NCI-H1436 treated with DMSO at 0.1 percent for 48 hours (cell line): Measurements from ENCODE around the gene KRT81.
"Not testable (repeated sequence)": the region's sequence is repeated elsewhere in the genome, so short reads cannot be mapped to it uniquely, and the experiment has no call there.

Experiments
- DNase-seq: peaks from one replicate; lab custom pipeline; 2025; lab: John Stamatoyannopoulos, UW

The KRT81 gene

GRCh38 chr12:52296572-52297215 is 5.4 kb upstream of the KRT81 start:
- DNase-seq = no peak

- no peak for DNase-seq
Observed at GRCh38 chr12:52295663-52296062, 4.3 kb upstream of the KRT81 start.

- DNase-seq = no peak
Observed at GRCh38 chr12:52294803-52295202, 3.5 kb upstream of the KRT81 start.

- DNase-seq = no peak
Observed at GRCh38 chr12:52293926-52294325, 2.6 kb upstream of the KRT81 start.

GRCh38 chr12:52290483-52291134 is 725 bp downstream of the KRT81 start:
- not testable (repeated sequence) for DNase-seq

GRCh38 chr12:52287816-52288805 is 3.2 kb downstream of the KRT81 start:
- not testable (repeated sequence) for DNase-seq

GRCh38 chr12:52286857-52287785 is 4.2 kb downstream of the KRT81 start:
- not testable (repeated sequence) for DNase-seq

GRCh38 chr12:52285851-52286530 is 5.3 kb downstream of the KRT81 start:
- DNase-seq = no peak

- DNase-seq = no peak
Observed at GRCh38 chr12:52285172-52285745, 6.1 kb downstream of the KRT81 start.

GRCh38 chr12:52284562-52285171 is 6.7 kb downstream of the KRT81 start:
- no peak for DNase-seq

GRCh38 chr12:52280796-52281560 is 10.4 kb downstream of the KRT81 start:
- DNase-seq = no peak

GRCh38 chr12:52280319-52280795 is 11.0 kb downstream of the KRT81 start:
- DNase-seq = no peak

GRCh38 chr12:52279422-52280318 is 11.7 kb downstream of the KRT81 start:
- DNase-seq = no peak

GRCh38 chr12:52278575-52279421 is 12.5 kb downstream of the KRT81 start:
- DNase-seq = no peak

GRCh38 chr12:52277486-52278245 is 13.7 kb downstream of the KRT81 start:
- no peak for DNase-seq

- DNase-seq = no peak
Observed at GRCh38 chr12:52275686-52276085, 15.6 kb downstream of the KRT81 start.
